H9 (cell line): ENCODE results near the gene NHLRC1. TPM values are rescaled to one million over a fixed set of nuclear protein-coding genes. Genes with fewer than 3 reads are reported as not detected.

ENCODE experiments used
- DNase-seq: peaks from one replicate; pipeline ENCODE4 v3.0.0-alpha.2; 2017
- H2AFZ ChIP-seq: one replicate; pipeline ENCODE4 v1.6.1; 2013; ENCODE audit warnings: mild to moderate bottlenecking, low read length, control low read depth, moderate library complexity
- H2AK5ac ChIP-seq: 2 replicates; pipeline ENCODE4 v1.6.1; 2013; ENCODE audit warnings: low read length, control low read depth, mixed read lengths; ENCODE audit not compliant: insufficient read length
- H2BK120ac ChIP-seq: one replicate; pipeline ENCODE4 v1.6.1; 2013; ENCODE audit warnings: low read depth, mild to moderate bottlenecking, low read length, control low read depth, inconsistent platforms; ENCODE audit not compliant: poor library complexity, severe bottlenecking
- H2BK12ac ChIP-seq: 2 replicates; pipeline ENCODE4 v1.6.1; 2013; ENCODE audit warnings: low read length, control low read depth, mixed read lengths, low read depth; ENCODE audit not compliant: insufficient read length
- H2BK15ac ChIP-seq: 2 replicates; pipeline ENCODE4 v1.6.1; 2013; ENCODE audit warnings: low read depth, low read length, control low read depth
- H2BK20ac ChIP-seq: one replicate; pipeline ENCODE4 v1.6.1; 2013; ENCODE audit warnings: low read depth, mild to moderate bottlenecking, low read length, control low read depth, inconsistent platforms; ENCODE audit not compliant: poor library complexity, severe bottlenecking
- H2BK5ac ChIP-seq: 2 replicates; pipeline ENCODE4 v1.6.1; 2013; ENCODE audit warnings: low read length, control low read depth, mixed read lengths; ENCODE audit not compliant: insufficient read length
- H3K14ac ChIP-seq: 2 replicates; pipeline ENCODE4 v1.6.1; 2013; ENCODE audit warnings: low read length, control low read depth; ENCODE audit not compliant: insufficient read depth
- H3K18ac ChIP-seq: 2 replicates; pipeline ENCODE4 v1.6.1; 2013; ENCODE audit warnings: low read depth, mild to moderate bottlenecking, mixed read lengths, low read length, control low read depth; ENCODE audit not compliant: insufficient read length
- H3K23ac ChIP-seq: 2 replicates; pipeline ENCODE4 v1.6.1; 2013; ENCODE audit warnings: low read length, control low read depth, mixed read lengths, low read depth; ENCODE audit not compliant: insufficient read length
- H3K23me2 ChIP-seq: 2 replicates; pipeline ENCODE4 v1.6.1; 2013; ENCODE audit warnings: low read depth, mild to moderate bottlenecking, mixed read lengths, low read length, control low read depth; ENCODE audit not compliant: insufficient read length, poor library complexity, severe bottlenecking
- H3K27ac ChIP-seq: 2 replicates; pipeline ENCODE4 v1.5.1; 2013; ENCODE audit warnings: low read length, control low read depth, mixed read lengths, low read depth; ENCODE audit not compliant: insufficient read length
- H3K27me3 ChIP-seq: 2 replicates; pipeline ENCODE4 v1.6.1; 2013; ENCODE audit warnings: low read length, control low read depth, inconsistent platforms; ENCODE audit not compliant: insufficient read depth
- H3K4ac ChIP-seq: 2 replicates; pipeline ENCODE4 v1.6.1; 2013; ENCODE audit warnings: low read depth, mild to moderate bottlenecking, control low read depth, inconsistent platforms, low read length, moderate library complexity
- H3K4me1 ChIP-seq: 2 replicates; pipeline ENCODE4 v1.6.1; 2013; ENCODE audit warnings: low read length, control low read depth, inconsistent platforms; ENCODE audit not compliant: insufficient read depth
- H3K4me2 ChIP-seq: 2 replicates; pipeline ENCODE4 v1.6.1; 2013; ENCODE audit warnings: low read length, control low read depth, mixed read lengths; ENCODE audit not compliant: insufficient read length, insufficient read depth
- H3K56ac ChIP-seq: 2 replicates; pipeline ENCODE4 v1.6.1; 2013; ENCODE audit warnings: low read depth, mild to moderate bottlenecking, mixed read lengths, low read length, control low read depth; ENCODE audit not compliant: insufficient read length
- H3K79me1 ChIP-seq: 2 replicates; pipeline ENCODE4 v1.6.1; 2013; ENCODE audit warnings: low read depth, mild to moderate bottlenecking, moderate library complexity, low read length, control low read depth, inconsistent platforms; ENCODE audit not compliant: insufficient read depth, poor library complexity, severe bottlenecking
- H3K79me2 ChIP-seq: 2 replicates; pipeline ENCODE4 v1.6.1; 2013; ENCODE audit warnings: low read length, control low read depth, inconsistent platforms; ENCODE audit not compliant: insufficient read depth
- H3K9ac ChIP-seq: 2 replicates; pipeline ENCODE4 v1.6.1; 2013; ENCODE audit warnings: low read length, control low read depth, mixed read lengths; ENCODE audit not compliant: insufficient read length; ENCODE audit errors: extremely low read depth
- H3K9me3 ChIP-seq: one replicate; pipeline ENCODE4 v1.6.1; 2013; ENCODE audit warnings: low read depth, low read length, inconsistent platforms; ENCODE audit not compliant: control insufficient read depth
- H3T11ph ChIP-seq: one replicate; pipeline ENCODE4 v1.6.1; 2013; ENCODE audit warnings: mild to moderate bottlenecking, low read length, control low read depth, inconsistent platforms
- H4K20me1 ChIP-seq: one replicate; pipeline ENCODE4 v1.6.1; 2013; ENCODE audit not compliant: control insufficient read depth, insufficient read length, insufficient read depth
- H4K5ac ChIP-seq: 2 replicates; pipeline ENCODE4 v1.6.1; 2013; ENCODE audit warnings: low read depth, mild to moderate bottlenecking, mixed read lengths, low read length, control low read depth; ENCODE audit not compliant: insufficient read length
- H4K8ac ChIP-seq: replicated peaks from 2 replicates; pipeline ENCODE4 v1.6.1; 2013; ENCODE audit warnings: low read length, control low read depth, mixed read lengths, low read depth; ENCODE audit not compliant: insufficient read length
- H4K91ac ChIP-seq: 2 replicates; pipeline ENCODE4 v1.6.1; 2013; ENCODE audit warnings: low read depth, mild to moderate bottlenecking, moderate library complexity, mixed read lengths, low read length, control low read depth; ENCODE audit not compliant: insufficient read length
- H3K27ac Mint-ChIP-seq, 3 experiments: 2 replicates in 2 of 3; 3 replicates in 1 of 3; pipeline ENCODE4 v1.8.0; 2020 to 2021; ENCODE audit warnings: mixed read lengths in 3 of 3, mild to moderate bottlenecking in 1 of 3, moderate library complexity in 1 of 3
- H3K27me3 Mint-ChIP-seq: 2 replicates; pipeline ENCODE4 v1.8.0; 2021; ENCODE audit warnings: low read depth, mild to moderate bottlenecking, moderate library complexity, mixed read lengths
- H3K36me3 Mint-ChIP-seq, 3 experiments: 2 replicates in 2 of 3; 3 replicates in 1 of 3; pipeline ENCODE4 v1.8.0; 2020 to 2021; ENCODE audit warnings: low read depth in 3 of 3, mixed read lengths in 3 of 3; ENCODE audit not compliant: insufficient read depth in 1 of 3
- H3K4me1 Mint-ChIP-seq, 2 experiments: 2 replicates each; pipeline ENCODE4 v1.8.0; 2020; ENCODE audit warnings: mixed read lengths in 2 of 2
- H3K4me3 Mint-ChIP-seq, 2 experiments: 2 replicates in 1 of 2; 3 replicates in 1 of 2; pipeline ENCODE4 v1.8.0; 2020 to 2021; ENCODE audit warnings: mild to moderate bottlenecking in 2 of 2, mixed read lengths in 2 of 2, moderate library complexity in 1 of 2
- H3K9me3 Mint-ChIP-seq, 2 experiments: 2 replicates in 1 of 2; 3 replicates in 1 of 2; pipeline ENCODE4 v1.8.0; 2020; ENCODE audit warnings: mild to moderate bottlenecking in 2 of 2, mixed read lengths in 2 of 2, moderate library complexity in 1 of 2
- WGBS: extraction: QIAGEN DNeasy Blood & Tissue Kit; methylation state at CpG from one replicate; pipeline ENCODE4 v1.1.7; 2013; ENCODE audit warnings: missing lambda C conversion rate, low lambda C conversion rate, mixed read lengths; ENCODE audit not compliant: insufficient read length; ENCODE audit errors: extremely low coverage; 5-methylcytosine and 5-hydroxymethylcytosine counted together
- long read RNA-seq: library from polyadenylated mRNA; unstranded; transcript quantifications from one replicate; pipeline ENCODE4 v2.0.0, GENCODE V29; 2020
- total RNA-seq: library from RNA; stranded (reverse); gene quantifications from 2 replicates; pipeline ENCODE4 v1.2.1, GENCODE V29; 2021
- TF ChIP-seq, protein P1 (sequence below): fragments of 200-600 bp; sonication (generic); conservative IDR thresholded peaks from 3 replicates; pipeline ENCODE4 v1.8.0; 2021; ENCODE audit warnings: antibody characterized with exemption, mild to moderate bottlenecking

The NHLRC1 gene
- total RNA-seq = 1.0 and 1.5 TPM in 2 replicates
- long read RNA-seq, transcript NHLRC1-201 (1 exons, 2,248 nt) = major isoform, 19 of 19 reads
- long read RNA-seq, partial matches to known transcripts = 0 of 19 reads
- long read RNA-seq, other reads (novel, unspliced or antisense) = 0 of 19 reads

- H4K5ac ChIP-seq = peak within 1 kb of the TSS; percentile 15
- H3K4me2 ChIP-seq = peak within 1 kb of the TSS; percentile 52
- Mint-ChIP-seq H3K4me1 (peaks cover 8 to 9% of the 10 kb centered on the region in 2 experiments), H3K9me3 (no peaks in the 10 kb centered on the region; a peak in 1 of 5 replicates), H3K36me3 (no peaks in the 10 kb centered on the region), H3K27ac (peak within 1 kb of the TSS in 1 of 3 experiments; percentile 15; a peak in 1 of 7 replicates), H3K4me3 (peak within 1 kb of the TSS; percentile 55 to 73), H3K27me3 (peaks cover 21% of the 10 kb centered on the region)
- H3K4ac ChIP-seq = no peak within 1 kb of the TSS
- WGBS = no CpG with 5 or more reads among the region's 82 CpGs
- no peak within 1 kb of the TSS for H3K9ac ChIP-seq
- no peak within 1 kb of the TSS for H4K8ac ChIP-seq
- no peak within 1 kb of the TSS for H3K56ac ChIP-seq
- peak; percentile 88 for DNase-seq
- H2AK5ac ChIP-seq = no peak within 1 kb of the TSS
- H3K27me3 ChIP-seq = no peaks in the 10 kb centered on the region
- no peak within 1 kb of the TSS for H2BK20ac ChIP-seq
- H3K79me2 ChIP-seq = no peaks in the 10 kb centered on the region
- peak within 1 kb of the TSS; percentile 90 for H3K18ac ChIP-seq
- H4K91ac ChIP-seq = no peak within 1 kb of the TSS
- H3K23me2 ChIP-seq = peaks cover 5% of the 10 kb centered on the region
- H3K23ac ChIP-seq = no peak within 1 kb of the TSS
- TF ChIP-seq, protein P1, sequence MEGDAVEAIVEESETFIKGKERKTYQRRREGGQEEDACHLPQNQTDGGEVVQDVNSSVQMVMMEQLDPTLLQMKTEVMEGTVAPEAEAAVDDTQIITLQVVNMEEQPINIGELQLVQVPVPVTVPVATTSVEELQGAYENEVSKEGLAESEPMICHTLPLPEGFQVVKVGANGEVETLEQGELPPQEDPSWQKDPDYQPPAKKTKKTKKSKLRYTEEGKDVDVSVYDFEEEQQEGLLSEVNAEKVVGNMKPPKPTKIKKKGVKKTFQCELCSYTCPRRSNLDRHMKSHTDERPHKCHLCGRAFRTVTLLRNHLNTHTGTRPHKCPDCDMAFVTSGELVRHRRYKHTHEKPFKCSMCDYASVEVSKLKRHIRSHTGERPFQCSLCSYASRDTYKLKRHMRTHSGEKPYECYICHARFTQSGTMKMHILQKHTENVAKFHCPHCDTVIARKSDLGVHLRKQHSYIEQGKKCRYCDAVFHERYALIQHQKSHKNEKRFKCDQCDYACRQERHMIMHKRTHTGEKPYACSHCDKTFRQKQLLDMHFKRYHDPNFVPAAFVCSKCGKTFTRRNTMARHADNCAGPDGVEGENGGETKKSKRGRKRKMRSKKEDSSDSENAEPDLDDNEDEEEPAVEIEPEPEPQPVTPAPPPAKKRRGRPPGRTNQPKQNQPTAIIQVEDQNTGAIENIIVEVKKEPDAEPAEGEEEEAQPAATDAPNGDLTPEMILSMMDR = peak; percentile 87
- no peaks in the 10 kb centered on the region for H3K79me1 ChIP-seq
- no peak within 1 kb of the TSS for H2BK120ac ChIP-seq
- no peak within 1 kb of the TSS for H2BK12ac ChIP-seq
- H3K9me3 ChIP-seq = no peaks in the 10 kb centered on the region
- no peak within 1 kb of the TSS for H2BK15ac ChIP-seq
- no peak within 1 kb of the TSS for H2AFZ ChIP-seq
- H4K20me1 ChIP-seq = no peaks in the 10 kb centered on the region
- H3K27ac ChIP-seq = no peak within 1 kb of the TSS
- H3K4me1 ChIP-seq = no peaks in the 10 kb centered on the region
- no peak within 1 kb of the TSS for H2BK5ac ChIP-seq
- H3K14ac ChIP-seq = peak within 1 kb of the TSS; percentile 83; the same call in 1 of the 2 replicates
- H3T11ph ChIP-seq = no peak within 1 kb of the TSS
These were observed at the start of gene NHLRC1 for GRCh38 chr6:18122128-18123093. TSS of gene NHLRC1 (minus strand) at chr6:18122677. CDS start at chr6:18122606, 71 bp downstream.
